NOMO-1 treated with dmso at 0.1 percent for 144 hours (cell line): ENCODE results near the gene DRD4.
"Not testable (repeated sequence)": the region's sequence is repeated elsewhere in the genome, so short reads cannot be mapped to it uniquely, and the experiment has no call there.

Source experiments
- DNase-seq: peaks from one replicate; lab custom pipeline; 2025; ENCODE audit not compliant: unreplicated experiment; lab: John Stamatoyannopoulos, UW

Gene DRD4

GRCh38 chr11:673866-674265, 36.8 kb downstream of the DRD4 start:
- no peak for DNase-seq

DNA sequence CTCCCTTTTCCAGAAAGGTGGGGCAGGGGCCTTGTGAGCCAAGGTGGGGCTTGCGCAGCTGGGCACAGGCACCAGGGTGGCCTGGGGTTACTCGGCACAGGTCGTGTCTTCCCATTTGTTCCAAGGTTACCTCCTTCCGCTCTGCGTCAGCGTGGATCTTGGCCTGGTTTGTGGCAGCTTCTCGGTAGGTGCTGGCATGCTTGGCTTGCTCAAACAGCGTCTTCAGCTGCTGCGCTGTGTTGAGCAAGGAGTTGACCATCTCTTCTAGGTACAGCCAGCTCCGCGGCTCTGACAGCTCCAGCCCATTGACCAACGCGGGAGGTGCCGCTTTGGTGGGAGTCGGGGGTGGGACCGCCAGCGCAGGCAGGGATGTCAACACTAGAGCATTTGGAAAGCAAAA, 37.3 kb downstream of the DRD4 start:
- no peak for DNase-seq

- DNase-seq = no peak
These were observed 41.2 kb downstream of the DRD4 start for GRCh38 chr11:678297-678696.

- DNase-seq = no peak
These were observed 42.5 kb downstream of the DRD4 start for GRCh38 chr11:679271-680207.

DNA sequence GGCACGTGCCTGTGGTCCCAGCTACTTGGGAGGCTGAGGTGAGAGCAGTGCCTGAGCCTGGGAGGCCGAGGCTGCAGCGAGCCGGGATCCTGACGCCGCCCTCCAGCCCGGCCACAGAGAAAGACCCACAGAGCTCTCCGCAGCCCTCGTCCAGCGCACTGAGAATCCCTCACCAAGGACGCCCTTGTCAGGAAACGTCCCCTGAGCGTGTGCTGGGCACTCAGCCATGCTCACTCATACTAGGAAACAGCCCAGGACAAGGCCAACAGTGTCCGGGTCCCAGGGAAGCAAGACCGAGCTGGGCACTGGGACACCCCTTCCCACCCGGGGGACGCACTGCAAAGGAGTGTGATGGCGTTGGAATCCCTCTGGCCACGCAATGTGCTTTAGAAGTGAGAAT, 43.4 kb downstream of the DRD4 start:
- DNase-seq = no peak

DNA sequence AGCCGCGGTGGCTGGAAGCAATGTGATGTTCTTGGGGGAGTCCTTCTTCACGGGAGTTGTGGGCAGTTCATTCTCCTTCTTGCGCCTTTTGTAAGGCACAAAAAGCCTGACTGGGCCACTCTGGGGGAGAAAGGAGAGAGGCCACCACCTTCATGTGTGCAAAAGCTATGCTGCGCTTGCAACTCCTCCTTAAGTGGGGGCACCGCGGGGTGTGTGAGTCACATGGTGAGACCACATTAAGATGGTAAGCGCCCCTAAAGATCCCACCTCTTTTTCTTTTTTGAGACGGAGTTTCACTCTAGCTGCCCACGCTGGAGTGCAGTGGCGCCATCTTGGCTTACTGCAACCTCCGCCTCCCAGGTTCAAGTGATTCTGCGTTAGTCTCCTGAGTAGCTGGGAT, 43.9 kb downstream of the DRD4 start:
- DNase-seq = no peak

DNA sequence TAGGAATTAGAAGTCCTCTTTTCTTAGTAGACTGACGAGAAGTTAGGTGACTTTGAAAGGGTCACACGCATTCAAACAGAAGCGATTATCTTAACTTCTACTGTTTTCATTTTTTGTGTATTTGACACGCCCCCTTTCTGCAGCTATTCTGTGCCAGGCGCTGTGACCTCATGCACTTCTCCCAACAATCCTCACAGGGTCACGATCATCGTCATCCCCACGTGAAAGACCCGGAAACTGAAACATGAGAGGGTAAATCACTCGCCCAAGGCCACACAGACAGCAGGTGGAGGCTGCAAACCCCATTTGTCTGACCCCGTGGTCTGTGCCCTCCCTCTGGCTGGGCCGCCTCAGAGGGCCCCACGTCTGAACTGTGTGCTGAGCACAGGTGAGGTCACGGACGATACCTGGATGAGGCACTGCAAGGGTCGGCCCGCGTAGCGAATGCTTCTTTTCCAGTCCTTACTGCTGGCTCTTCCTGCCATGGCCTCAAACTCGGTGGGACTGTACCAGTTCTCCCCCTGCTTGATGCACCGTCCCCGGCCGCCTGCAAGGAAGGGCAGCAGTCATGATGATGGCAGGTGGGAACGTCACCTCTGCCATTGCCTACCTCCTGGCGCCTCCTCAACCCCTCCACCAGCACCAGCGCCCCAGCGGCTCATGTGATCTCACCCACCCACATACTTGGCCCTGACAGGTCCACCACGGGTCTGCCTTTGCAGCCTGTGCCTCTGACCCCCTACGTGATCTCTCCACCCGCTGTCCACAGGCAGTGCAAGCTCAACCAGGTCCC, 49.6 kb downstream of the DRD4 start:
- no peak for DNase-seq

DNA sequence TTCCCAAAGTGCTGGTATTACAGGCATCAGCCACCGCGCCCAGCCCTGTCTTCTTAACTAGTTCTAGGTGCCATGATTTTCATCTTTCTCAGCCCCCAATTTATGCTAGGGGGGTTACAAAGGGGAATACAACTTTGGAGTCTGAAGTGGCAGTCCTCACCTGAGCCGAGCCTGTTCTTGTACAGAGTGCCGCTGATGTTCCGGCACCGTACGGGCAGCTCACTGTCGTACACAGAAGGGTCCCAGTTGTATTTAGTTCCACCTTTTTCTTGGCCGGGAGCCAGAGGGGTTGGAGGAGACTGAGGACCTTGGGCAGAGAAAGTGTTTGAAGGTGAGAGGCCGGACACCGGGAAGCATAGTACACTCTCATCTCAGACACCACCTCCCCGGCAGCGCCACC, 50.7 kb downstream of the DRD4 start:
- no peak for DNase-seq

GRCh38 chr11:688681-689080, 51.6 kb downstream of the DRD4 start:
- no peak for DNase-seq

DNA sequence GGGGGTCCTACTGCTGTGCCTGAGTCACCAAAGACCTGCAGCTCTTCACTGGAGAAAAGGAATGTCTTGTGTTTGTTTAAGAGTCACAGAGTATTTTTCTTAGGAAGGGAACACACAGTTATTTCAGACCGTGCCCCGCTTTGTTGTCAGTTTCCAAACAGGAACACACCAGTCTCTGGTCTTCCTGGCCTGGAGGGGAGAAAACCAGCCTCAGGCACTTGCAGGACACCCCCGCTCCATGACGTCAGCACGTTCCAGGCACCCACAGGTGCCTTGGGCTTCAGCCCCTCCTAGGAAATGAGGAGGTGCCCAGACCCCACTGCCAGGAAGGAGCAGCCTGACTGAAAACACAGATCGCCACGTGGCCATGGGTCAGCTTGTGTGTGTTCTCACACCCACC, 52.6 kb downstream of the DRD4 start:
- DNase-seq = no peak

GRCh38 chr11:690244-690643, 53.2 kb downstream of the DRD4 start:
- DNase-seq = not testable (repeated sequence)
